Esophagus squamous epithelium (tissue), 4 donors: Measurements from ENCODE around the gene NCOA1.

Experiments used
- POLR2A ChIP-seq, 4 donors: fragments of 450-650 bp; IDR thresholded peaks; one replicate each; pipeline ENCODE4 v1.6.1; 2017; ENCODE audit warnings: antibody characterized with exemption in 4 of 4, mild to moderate bottlenecking in 4 of 4, moderate library complexity in 3 of 4
- TF ChIP-seq, protein P1 (sequence below), 6 experiments: fragments of 450-650 bp in 4 of 6; fragments of 200-600 bp in 2 of 6; sonication (generic) in 2 of 6; IDR thresholded peaks; one replicate each; pipeline ENCODE4 v1.5.1; 2016 to 2019; ENCODE audit warnings: antibody characterized with exemption in 6 of 6, mild to moderate bottlenecking in 4 of 6, moderate library complexity in 4 of 6

DNA sequence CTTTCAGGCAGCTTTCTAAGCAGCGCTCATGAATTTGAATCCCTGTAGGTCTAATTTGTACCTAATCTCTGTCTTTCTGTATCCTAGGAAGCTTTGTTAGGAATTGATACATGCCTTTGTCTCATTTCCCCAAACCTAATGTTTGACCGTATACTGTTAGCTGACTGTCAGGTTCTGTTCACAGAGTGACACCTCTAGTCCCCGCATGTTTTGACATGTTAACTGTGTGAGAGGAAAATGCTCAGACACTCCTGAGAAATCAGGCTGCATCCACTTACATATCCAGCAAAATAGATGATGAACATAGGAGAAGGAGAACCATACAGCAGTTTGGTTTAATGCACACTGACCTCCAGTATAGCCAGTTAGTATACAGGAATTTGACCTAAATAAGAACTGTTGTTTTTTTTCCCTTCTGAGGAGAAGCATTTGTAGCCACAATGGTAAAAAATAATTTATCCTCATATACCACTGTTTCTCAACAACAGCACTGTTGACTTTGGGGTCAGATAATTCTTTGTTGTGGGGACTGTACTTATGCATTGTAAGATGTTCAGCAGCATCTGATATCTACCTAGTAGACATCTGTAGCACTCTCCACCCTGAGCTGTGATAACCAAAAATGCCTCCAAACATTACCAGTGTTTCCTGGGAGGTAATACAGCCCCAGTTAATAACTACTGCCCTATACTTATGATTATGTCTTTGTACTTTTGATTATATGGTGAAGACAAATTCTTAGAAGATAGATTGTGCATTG is 130.9 kb downstream of the NCOA1 start:
- TF ChIP-seq POLR2A (IDR thresholded peaks at IDR 0.05) = no peak
- TF ChIP-seq, protein P1, sequence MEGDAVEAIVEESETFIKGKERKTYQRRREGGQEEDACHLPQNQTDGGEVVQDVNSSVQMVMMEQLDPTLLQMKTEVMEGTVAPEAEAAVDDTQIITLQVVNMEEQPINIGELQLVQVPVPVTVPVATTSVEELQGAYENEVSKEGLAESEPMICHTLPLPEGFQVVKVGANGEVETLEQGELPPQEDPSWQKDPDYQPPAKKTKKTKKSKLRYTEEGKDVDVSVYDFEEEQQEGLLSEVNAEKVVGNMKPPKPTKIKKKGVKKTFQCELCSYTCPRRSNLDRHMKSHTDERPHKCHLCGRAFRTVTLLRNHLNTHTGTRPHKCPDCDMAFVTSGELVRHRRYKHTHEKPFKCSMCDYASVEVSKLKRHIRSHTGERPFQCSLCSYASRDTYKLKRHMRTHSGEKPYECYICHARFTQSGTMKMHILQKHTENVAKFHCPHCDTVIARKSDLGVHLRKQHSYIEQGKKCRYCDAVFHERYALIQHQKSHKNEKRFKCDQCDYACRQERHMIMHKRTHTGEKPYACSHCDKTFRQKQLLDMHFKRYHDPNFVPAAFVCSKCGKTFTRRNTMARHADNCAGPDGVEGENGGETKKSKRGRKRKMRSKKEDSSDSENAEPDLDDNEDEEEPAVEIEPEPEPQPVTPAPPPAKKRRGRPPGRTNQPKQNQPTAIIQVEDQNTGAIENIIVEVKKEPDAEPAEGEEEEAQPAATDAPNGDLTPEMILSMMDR (IDR thresholded peaks at IDR 0.05) = no peak
